Measurements from ENCODE around the gene XPOT. TPM values are rescaled to one million over a fixed set of nuclear protein-coding genes. Genes with fewer than 3 reads are reported as not detected.
A peak's percentile ranks its signal among the peaks of the same experiment; 100 is the strongest.

XPOT gene
- total and polyA plus RNA-seq, 4 experiments from 2014 or later, result 50.2 to 88.8 (median 69.8) TPM

GRCh38 chr12:64445490-64445889, 41.3 kb downstream of the XPOT start:
- peak overlapping the region in 3 of 7 donors; percentile 32 to 56 (median 52) for H3K27ac Mint-ChIP-seq
- CTCF ChIA-PET (ENCODE audit: partially characterized antibody), result no interaction called here
- intact Hi-C loops (cut with micrococcal nuclease), result no loop called here

GRCh38 chr12:64446295-64446694, 42.1 kb downstream of the XPOT start:
- no peak for DNase-seq
- H3K4me1 Mint-ChIP-seq, result peaks cover 23 to 48% (median 30%) of the 10 kb centered on the region in 4 donors
- no peak overlapping the region for H3K4me3 ChIP-seq (ENCODE audit: low read length in 2 of 2)
- H3K27me3 Mint-ChIP-seq, result no peaks in the 10 kb centered on the region
- H3K27ac Mint-ChIP-seq, result peak overlapping the region; percentile 0 to 56 (median 28)
- POLR2A ChIA-PET (ENCODE audit: partially characterized antibody), result interaction anchor here (1.5 kb wide), 1 partner anchor 10 kb away, joined by 3 read pairs; no protein-coding TSS in a partner anchor
- intact Hi-C loops (cut with micrococcal nuclease), result no loop called here
- H3K27me3 ChIP-seq (ENCODE audit: insufficient read depth, low read length), result no peaks in the 10 kb centered on the region
- H3K9me3 ChIP-seq (ENCODE audit: control insufficient read depth in 1 of 2, low read length in 2 of 2), result no peaks in the 10 kb centered on the region
- H3K4me1 ChIP-seq (ENCODE audit: insufficient read depth, low read length), result peaks cover 31% of the 10 kb centered on the region
- H3K36me3 ChIP-seq (ENCODE audit: insufficient read depth, low read length), result peaks cover 9% of the 10 kb centered on the region
- CTCF ChIA-PET (ENCODE audit: partially characterized antibody), result no interaction called here
- H3K9me3 Mint-ChIP-seq, result no peaks in the 10 kb centered on the region
- no peak overlapping the region for H3K4me3 Mint-ChIP-seq
- peaks cover 12 to 39% of the 10 kb centered on the region in 2 donors for H3K36me3 Mint-ChIP-seq
- no peak overlapping the region for H3K27ac ChIP-seq (ENCODE audit: low read depth, low read length)

More at GRCh38 chr12:64445490-64445889, 41.3 kb downstream of the XPOT start:
- H3K9me3 Mint-ChIP-seq, result no peaks in the 10 kb centered on the region
- no peak for DNase-seq
- Histone ChIP-seq H3K27me3 (ENCODE audit: insufficient read depth, low read length) (no peaks in the 10 kb centered on the region), H3K9me3 (ENCODE audit: control insufficient read depth in 1 of 2, low read length in 2 of 2) (no peaks in the 10 kb centered on the region), H3K36me3 (ENCODE audit: insufficient read depth, low read length) (peaks cover 14% of the 10 kb centered on the region), H3K4me3 (ENCODE audit: low read length in 2 of 2) (no peak overlapping the region), H3K27ac (ENCODE audit: low read depth, low read length) (no peak overlapping the region), H3K4me1 (ENCODE audit: insufficient read depth, low read length) (peaks cover 23% of the 10 kb centered on the region)
- no peak overlapping the region for H3K4me3 Mint-ChIP-seq
- POLR2A ChIA-PET (ENCODE audit: partially characterized antibody), result interaction anchor here (0.6 to 1.7 kb wide), 2 partner anchors 41 to 246 kb away, joined by 3 read pairs; partner anchors contain the start of gene XPOT
- H3K4me1 Mint-ChIP-seq, result peaks cover 16 to 40% (median 22%) of the 10 kb centered on the region in 4 donors
- no peaks in the 10 kb centered on the region for H3K27me3 Mint-ChIP-seq
- peaks cover 16 to 44% of the 10 kb centered on the region in 2 donors for H3K36me3 Mint-ChIP-seq

DNA sequence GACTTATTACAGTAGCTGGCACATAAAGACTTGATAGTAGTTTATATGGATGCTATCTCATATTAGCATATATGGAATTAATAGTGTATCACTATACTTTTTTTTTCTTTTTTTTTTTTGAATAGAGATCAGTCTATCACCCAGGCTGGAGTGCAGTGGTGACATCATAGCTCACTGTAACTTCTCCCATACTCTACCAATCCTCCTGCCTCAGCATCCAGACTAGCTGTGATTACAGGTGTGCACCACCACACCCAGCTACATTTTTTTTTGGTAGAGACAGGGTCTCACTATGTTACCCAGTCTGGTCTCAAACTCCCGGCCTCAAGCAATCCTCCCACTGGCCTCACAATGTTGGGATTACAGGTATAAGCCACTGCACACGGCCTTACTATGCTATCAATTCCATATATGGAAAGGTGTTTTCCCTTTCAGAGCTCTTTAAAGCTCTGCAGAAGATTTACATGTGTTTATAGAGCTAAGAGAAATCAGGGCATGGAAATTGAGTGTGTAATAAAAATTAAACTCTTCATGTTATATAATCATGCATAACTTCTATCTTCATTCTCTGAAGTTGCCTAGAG, 46.0 kb downstream of the XPOT start:
- CTCF ChIA-PET (ENCODE audit: partially characterized antibody), result interaction anchor here (1.0 kb wide), 1 partner anchor 9 kb away, joined by 3 read pairs; no protein-coding TSS in a partner anchor
- intact Hi-C loops (cut with micrococcal nuclease), result loop anchor here (5.0 kb wide), 3 partner anchors 162 to 307 kb away; partner anchors contain the start of genes GNS, KICS2 and RASSF3
- Histone ChIP-seq H3K9me3 (ENCODE audit: control insufficient read depth in 1 of 2, low read length in 2 of 2) (no peaks in the 10 kb centered on the region), H3K4me1 (ENCODE audit: insufficient read depth, low read length) (peaks cover 47% of the 10 kb centered on the region), H3K4me3 (ENCODE audit: low read length in 2 of 2) (no peak overlapping the region), H3K27me3 (ENCODE audit: insufficient read depth, low read length) (no peaks in the 10 kb centered on the region), H3K36me3 (ENCODE audit: insufficient read depth, low read length) (peaks cover 9% of the 10 kb centered on the region), H3K27ac (ENCODE audit: low read depth, low read length) (no peak overlapping the region)
- H3K9me3 Mint-ChIP-seq, result no peaks in the 10 kb centered on the region
- no peak for DNase-seq
- H3K36me3 Mint-ChIP-seq, result peaks cover 5 to 28% of the 10 kb centered on the region in 2 donors
- peaks cover 31 to 61% (median 40%) of the 10 kb centered on the region in 4 donors for H3K4me1 Mint-ChIP-seq
- POLR2A ChIA-PET (ENCODE audit: partially characterized antibody), result interaction anchor here (1.5 to 1.7 kb wide), 2 partner anchors 9 to 13 kb away, joined by 4 to 5 read pairs; no protein-coding TSS in a partner anchor
- no peaks in the 10 kb centered on the region for H3K27me3 Mint-ChIP-seq
- H3K27ac Mint-ChIP-seq, result peak overlapping the region; percentile 71 to 97 (median 94)
- peak overlapping the region; percentile 20 to 97 (median 94) for H3K4me3 Mint-ChIP-seq

GRCh38 chr12:64450711-64451486, 46.7 kb downstream of the XPOT start:
- CTCF ChIA-PET (ENCODE audit: partially characterized antibody), result no interaction called here

GRCh38 chr12:64451687-64452558, 47.7 kb downstream of the XPOT start, which contains the start of gene TBK1:
Gene TBK1 (plus strand): TSS chr12:64452120. CDS start chr12:64455871, 3,751 bp downstream.
- Histone ChIP-seq H3K4me1 (ENCODE audit: insufficient read depth, low read length) (peaks cover 51% of the 10 kb centered on the region), H3K9me3 (ENCODE audit: control insufficient read depth in 1 of 2, low read length in 2 of 2) (no peaks in the 10 kb centered on the region), H3K4me3 (ENCODE audit: low read length in 2 of 2) (peak within 1 kb of the TSS; percentile 87 to 97), H3K27me3 (ENCODE audit: insufficient read depth, low read length) (no peaks in the 10 kb centered on the region), H3K27ac (ENCODE audit: low read depth, low read length) (peak within 1 kb of the TSS; percentile 92), H3K36me3 (ENCODE audit: insufficient read depth, low read length) (no peaks in the 10 kb centered on the region)
- Mint-ChIP-seq H3K27me3 (no peaks in the 10 kb centered on the region), H3K4me3 (peak within 1 kb of the TSS; percentile 94 to 98 (median 96)), H3K9me3 (no peaks in the 10 kb centered on the region), H3K36me3 (peaks cover 4 to 17% of the 10 kb centered on the region in 2 donors), H3K27ac (peak within 1 kb of the TSS; percentile 93 to 99 (median 97)), H3K4me1 (peaks cover 33 to 59% (median 44%) of the 10 kb centered on the region in 4 donors)
- intact Hi-C loops (cut with micrococcal nuclease), result loop anchor here (1.0 to 5.0 kb wide), 5 partner anchors 7 to 305 kb away; partner anchors contain the start of genes GNS, KICS2, RASSF3 and XPOT
- CTCF ChIA-PET (ENCODE audit: partially characterized antibody), result no interaction called here
- POLR2A ChIA-PET (ENCODE audit: partially characterized antibody), result interaction anchor here (0.6 to 1.1 kb wide), 2 partner anchors 43 to 48 kb away, joined by 3 read pairs; partner anchors contain the start of gene XPOT
- peak; percentile 42 to 66 (median 50) for DNase-seq

More at GRCh38 chr12:64450711-64451486, 46.7 kb downstream of the XPOT start:
- Mint-ChIP-seq H3K27me3 (no peaks in the 10 kb centered on the region), H3K9me3 (no peaks in the 10 kb centered on the region), H3K4me3 (peak overlapping the region; percentile 94 to 97 (median 96)), H3K36me3 (peaks cover 4 to 26% of the 10 kb centered on the region in 2 donors), H3K4me1 (peaks cover 38 to 62% (median 47%) of the 10 kb centered on the region in 4 donors), H3K27ac (peak overlapping the region; percentile 93 to 98 (median 95))
- Histone ChIP-seq H3K36me3 (ENCODE audit: insufficient read depth, low read length) (peaks cover 8% of the 10 kb centered on the region), H3K4me1 (ENCODE audit: insufficient read depth, low read length) (peaks cover 52% of the 10 kb centered on the region), H3K4me3 (ENCODE audit: low read length in 2 of 2) (peak overlapping the region in 1 of 2 donors; percentile 97), H3K9me3 (ENCODE audit: control insufficient read depth in 1 of 2, low read length in 2 of 2) (no peaks in the 10 kb centered on the region), H3K27ac (ENCODE audit: low read depth, low read length) (peak overlapping the region; percentile 92), H3K27me3 (ENCODE audit: insufficient read depth, low read length) (no peaks in the 10 kb centered on the region)
- intact Hi-C loops (cut with micrococcal nuclease), result loop anchor here (1.0 to 5.0 kb wide), 4 partner anchors 8 to 306 kb away; partner anchors contain the start of genes GNS, KICS2 and RASSF3
- POLR2A ChIA-PET (ENCODE audit: partially characterized antibody), result interaction anchor here (0.6 to 1.7 kb wide), 4 partner anchors 8 to 47 kb away, joined by 3 to 5 read pairs (median 4); partner anchors contain the start of gene XPOT
- no peak for DNase-seq

- Mint-ChIP-seq H3K4me1 (peaks cover 42 to 63% (median 51%) of the 10 kb centered on the region in 4 donors), H3K4me3 (peak overlapping the region; percentile 91 to 98 (median 94)), H3K36me3 (peaks cover 2 to 20% of the 10 kb centered on the region in 2 donors), H3K27me3 (no peaks in the 10 kb centered on the region), H3K9me3 (no peaks in the 10 kb centered on the region), H3K27ac (peak overlapping the region; percentile 88 to 99 (median 94))
- peak overlapping the region; percentile 92 for H3K27ac ChIP-seq (ENCODE audit: low read depth, low read length)
- ChIA-PET CTCF (ENCODE audit: partially characterized antibody) (no interaction called here), POLR2A (ENCODE audit: partially characterized antibody) (interaction anchor here (0.9 to 1.7 kb wide), 2 partner anchors 9 to 49 kb away, joined by 4 to 9 read pairs; partner anchors contain the start of gene XPOT)
- H3K4me3 ChIP-seq (ENCODE audit: low read length in 2 of 2), result peak overlapping the region; percentile 87 to 97
- H3K36me3 ChIP-seq (ENCODE audit: insufficient read depth, low read length), result no peaks in the 10 kb centered on the region
- no peaks in the 10 kb centered on the region for H3K27me3 ChIP-seq (ENCODE audit: insufficient read depth, low read length)
- no peaks in the 10 kb centered on the region for H3K9me3 ChIP-seq (ENCODE audit: control insufficient read depth in 1 of 2, low read length in 2 of 2)
- H3K4me1 ChIP-seq (ENCODE audit: insufficient read depth, low read length), result peaks cover 57% of the 10 kb centered on the region
- DNase-seq, result peak in 4 of 5 donors; percentile 12 to 39 (median 28)
- intact Hi-C loops (cut with micrococcal nuclease), result loop anchor here (2.0 to 5.0 kb wide), 4 partner anchors 48 to 305 kb away; partner anchors contain the start of genes GNS, KICS2, RASSF3 and XPOT
These were observed 48.6 kb downstream of the XPOT start for GRCh38 chr12:64452559-64453329.
